ENCODE data around the gene PDZK1IP1. TPM values are rescaled to one million over a fixed set of nuclear protein-coding genes. Genes with fewer than 3 reads are reported as not detected.

Gene PDZK1IP1, protein sequence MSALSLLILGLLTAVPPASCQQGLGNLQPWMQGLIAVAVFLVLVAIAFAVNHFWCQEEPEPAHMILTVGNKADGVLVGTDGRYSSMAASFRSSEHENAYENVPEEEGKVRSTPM
- total RNA-seq: 1.3 TPM

DNA sequence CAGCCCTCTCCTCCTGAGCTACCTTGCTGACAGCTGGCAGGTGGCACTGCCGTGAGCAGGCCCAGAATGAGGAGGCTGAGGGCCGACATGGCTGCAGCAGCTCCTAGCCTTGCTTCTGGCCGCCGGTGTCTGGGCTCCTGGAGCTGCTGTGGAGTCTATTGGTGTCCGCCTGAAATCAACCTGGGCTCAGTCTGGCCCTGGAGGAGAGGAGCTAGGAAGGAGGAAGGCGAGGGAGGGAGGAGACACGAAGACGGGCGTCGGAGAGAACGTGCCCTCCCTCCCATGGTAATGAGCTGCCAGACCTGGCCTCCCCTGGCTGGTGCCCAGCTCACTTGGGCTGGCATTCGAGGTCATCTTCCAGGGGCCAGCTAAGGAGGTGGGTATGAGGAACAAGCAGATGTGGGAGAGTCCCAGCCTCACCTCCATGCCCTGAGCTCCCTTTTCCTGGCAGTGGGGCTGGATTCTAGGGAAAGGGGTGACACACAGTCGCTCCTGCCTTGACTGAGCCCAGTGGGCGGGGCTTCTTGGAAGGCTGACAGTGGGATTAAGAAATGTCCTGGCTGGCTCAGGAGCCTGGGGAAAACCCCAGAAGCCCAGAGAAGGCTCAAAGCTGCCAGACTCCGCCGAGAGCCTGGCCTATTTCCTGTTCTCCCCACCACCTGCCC lies at the start of gene PDZK1IP1:
Gene PDZK1IP1, minus strand, starts transcription at position 193 of the 665 bp plus-strand sequence. Its CDS starts 104 bp downstream, at position 89.
- peak; percentile 48 for ATAC-seq
- DNase-seq (ENCODE audit: low spot score): peak; percentile 58

DNA sequence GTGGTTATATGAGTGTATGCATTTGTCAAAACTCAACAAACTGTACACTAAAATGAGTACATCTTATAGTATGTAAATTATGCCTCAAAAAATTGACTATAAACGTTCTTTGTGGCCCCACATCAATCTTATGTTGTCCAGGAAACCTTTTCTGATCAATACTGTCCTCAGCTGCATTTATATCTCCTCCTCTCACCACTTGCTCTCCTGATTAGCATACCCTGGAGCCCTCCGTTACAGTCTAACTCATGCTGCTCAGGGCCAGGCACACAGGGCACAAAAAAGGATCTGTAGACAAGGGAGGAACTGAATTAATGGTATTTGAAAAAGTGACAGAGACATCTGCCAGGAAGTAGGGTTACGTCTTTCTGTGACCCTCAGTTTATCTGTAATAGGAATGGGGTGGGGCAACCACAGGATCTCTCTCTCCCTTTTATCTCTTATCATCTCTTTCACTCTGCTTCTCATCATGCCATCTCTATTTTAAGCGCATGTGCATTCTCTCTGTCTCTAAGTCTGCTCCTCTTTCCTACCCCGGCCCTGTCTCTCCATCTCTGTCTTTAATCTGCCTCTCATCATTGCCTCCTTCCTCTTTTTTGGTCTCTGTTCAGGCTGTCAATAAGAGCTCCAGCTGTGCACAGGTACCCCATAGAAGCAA lies 49.2 kb upstream of the PDZK1IP1 start:
- ATAC-seq (no peak), DNase-seq (ENCODE audit: low spot score) (no peak)

DNA sequence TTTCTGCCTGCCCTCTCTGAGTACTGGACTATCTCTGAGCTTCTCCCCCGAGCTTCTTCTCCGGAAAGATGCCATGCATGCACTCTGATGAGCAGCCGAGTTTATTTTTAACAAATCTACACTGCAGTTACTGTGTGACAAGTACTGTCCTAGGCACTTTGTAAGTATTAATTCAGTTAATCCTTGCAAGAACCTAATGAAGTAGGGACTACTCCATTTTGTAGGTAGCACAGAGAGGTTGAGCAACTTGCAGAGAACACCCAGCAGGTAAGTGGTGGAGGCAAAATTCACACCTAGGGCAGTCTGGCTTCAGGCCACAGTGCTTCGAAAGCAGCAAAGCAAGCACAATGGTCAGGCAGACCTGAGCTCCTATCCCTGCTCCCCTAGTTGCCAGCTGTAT lies 46.0 kb upstream of the PDZK1IP1 start:
- no peak for DNase-seq (ENCODE audit: low spot score)
- no peak for ATAC-seq

DNA sequence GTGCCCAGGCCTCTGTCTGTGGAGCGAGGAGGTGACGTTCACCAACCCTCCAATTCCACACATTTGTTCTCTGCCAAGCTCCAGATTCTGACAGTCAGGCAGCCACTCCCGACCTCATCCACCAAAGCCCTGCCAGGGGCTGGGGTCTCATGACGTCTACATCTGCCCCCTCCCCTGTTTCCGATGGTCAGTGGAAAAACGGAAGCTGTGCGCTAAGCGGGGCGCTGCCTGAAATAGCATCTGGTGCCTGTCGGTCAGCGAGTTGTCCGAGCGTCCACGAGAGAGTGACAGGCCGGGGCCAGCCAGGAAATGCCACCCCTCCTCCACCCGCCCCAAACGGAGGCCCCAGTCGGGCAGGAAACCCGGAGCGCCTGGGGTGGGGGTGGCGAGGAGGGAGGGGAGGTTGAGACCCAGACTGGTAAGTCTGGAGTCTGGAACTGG lies 45.4 kb upstream of the PDZK1IP1 start:
- peak; percentile 57 for ATAC-seq

DNA sequence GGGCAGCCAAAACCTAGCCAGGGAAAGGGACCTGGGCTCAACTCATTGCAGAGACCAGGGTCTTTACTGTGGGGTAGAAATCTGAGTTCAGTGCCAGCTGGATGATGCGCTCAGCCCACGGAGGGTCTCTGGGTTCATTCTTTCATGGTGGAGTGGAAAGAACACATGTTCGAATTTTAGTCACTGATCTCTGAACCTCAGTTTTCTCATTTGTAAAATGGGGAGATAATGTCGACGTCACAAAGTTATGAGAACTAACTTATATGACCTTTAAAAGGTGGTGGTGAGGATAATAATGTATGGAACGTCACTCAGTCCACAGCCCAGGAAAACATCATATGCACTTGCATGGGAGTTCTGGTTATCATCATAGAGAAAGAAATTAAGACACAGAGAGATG lies 43.4 kb upstream of the PDZK1IP1 start:
- no peak for DNase-seq (ENCODE audit: low spot score)
- no peak for ATAC-seq

More for the DNA sequence above, 45.4 kb upstream of the PDZK1IP1 start:
- no peak for DNase-seq (ENCODE audit: low spot score)

DNA sequence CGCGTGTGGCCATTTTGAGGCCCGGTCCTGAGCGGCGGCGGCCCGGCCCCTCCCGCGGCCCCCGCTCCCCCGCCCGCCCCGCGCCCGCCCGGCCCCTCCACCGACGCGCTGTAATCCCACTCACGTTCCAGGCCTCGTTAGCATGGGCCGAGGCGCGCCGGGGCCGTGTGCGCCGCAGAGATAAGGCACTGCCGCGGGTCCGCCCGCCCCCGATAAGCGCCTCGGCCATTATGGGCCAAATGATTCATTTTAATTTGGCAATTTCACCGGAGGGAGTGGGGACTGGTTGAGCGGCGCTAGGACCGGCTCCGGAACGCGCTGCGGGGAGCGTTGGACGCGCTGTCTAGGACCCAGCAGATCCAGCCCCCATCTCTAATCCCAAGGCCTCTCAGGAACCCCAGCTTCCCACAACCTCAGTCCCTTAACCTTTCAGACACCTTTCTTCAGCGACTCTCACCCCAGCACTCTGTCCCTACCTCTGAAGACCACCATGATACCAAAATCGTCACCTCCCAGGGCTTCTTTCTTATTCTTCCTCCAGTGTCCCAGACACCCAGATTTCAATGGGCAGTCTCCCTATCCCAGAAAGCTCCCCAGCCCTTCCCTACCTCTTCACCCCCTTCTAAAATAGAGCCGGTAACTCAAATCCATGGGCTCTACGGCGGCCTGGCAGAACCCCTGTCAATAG lies 42.5 kb upstream of the PDZK1IP1 start, which contains the start of gene TAL1:
Gene TAL1, minus strand, starts transcription at position 39 of the 688 bp plus-strand sequence. CDS start 6,337 bp downstream, outside the sequence.
- no peak for DNase-seq (ENCODE audit: low spot score)
- ATAC-seq: peak; percentile 44

DNA sequence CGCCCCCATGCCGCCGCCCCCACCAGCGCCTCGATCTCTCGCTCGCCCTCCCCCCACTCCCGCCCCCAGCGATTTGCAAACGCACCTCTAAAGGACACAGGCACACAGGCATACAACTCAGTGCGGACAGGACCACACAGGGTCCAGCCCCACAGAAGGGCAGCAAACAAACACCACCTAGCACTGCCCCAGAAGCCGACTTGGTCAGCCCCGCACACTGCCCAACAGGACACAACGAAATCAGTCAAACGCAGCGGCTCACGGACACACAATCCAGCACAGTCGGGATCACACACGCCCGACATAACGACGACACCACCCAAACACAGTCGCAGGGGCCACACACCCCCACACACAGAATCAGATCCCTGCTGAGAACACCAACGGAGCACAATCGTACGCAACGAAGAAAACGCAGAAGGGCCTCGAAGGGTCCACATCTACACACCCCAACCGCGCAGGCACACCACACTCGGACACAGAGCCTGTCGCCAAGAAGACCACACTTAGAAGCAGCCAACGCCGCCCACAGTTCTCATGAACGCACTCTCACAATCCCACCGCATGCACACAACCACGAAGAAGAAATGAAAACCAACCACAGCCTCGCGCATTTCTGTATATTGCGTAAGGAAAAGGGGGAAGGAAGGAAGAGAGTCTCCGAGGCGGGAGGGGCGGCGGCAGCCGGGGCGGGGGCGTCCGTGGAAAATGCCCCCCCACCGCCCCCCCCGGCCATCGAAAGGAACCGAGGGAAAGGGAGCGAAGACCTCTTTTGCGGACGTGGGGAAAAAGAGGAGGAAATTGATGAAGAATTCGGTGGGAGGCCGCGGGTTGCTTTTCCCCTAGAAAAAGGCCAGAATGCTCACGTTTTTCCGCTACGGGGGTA lies 41.7 kb upstream of the PDZK1IP1 start:
- peak; percentile 44 for ATAC-seq
- no peak for DNase-seq (ENCODE audit: low spot score)

DNA sequence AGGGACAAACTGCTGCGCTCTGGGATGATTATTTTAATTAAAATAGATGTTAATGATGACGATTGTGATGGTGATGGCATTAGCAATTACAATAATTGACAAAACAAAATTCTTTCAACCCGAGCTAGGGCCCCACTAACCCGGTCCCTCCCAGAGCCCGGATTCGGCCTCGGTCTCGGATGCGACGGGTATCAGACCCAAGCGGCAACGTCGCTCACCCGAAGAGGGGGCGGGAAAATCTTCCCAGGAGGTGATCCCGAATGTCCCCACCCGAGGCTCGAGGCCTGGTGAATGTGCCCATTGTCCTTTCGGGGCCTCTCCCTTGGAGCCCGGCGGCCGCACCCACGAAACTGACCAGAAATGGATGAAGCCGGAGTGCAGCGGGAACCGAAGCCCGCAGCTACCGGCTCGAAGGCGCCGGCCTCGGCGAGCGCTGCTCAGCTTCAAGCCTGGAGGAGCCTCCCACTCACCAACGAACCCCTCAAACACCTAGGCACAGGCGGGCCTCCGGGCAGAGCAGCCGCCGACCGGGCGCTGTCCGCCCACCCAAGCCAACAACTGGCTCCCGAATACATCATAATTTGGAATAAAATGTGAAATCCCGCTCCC lies 41.0 kb upstream of the PDZK1IP1 start:
- no peak for DNase-seq (ENCODE audit: low spot score)
- ATAC-seq: no peak

DNA sequence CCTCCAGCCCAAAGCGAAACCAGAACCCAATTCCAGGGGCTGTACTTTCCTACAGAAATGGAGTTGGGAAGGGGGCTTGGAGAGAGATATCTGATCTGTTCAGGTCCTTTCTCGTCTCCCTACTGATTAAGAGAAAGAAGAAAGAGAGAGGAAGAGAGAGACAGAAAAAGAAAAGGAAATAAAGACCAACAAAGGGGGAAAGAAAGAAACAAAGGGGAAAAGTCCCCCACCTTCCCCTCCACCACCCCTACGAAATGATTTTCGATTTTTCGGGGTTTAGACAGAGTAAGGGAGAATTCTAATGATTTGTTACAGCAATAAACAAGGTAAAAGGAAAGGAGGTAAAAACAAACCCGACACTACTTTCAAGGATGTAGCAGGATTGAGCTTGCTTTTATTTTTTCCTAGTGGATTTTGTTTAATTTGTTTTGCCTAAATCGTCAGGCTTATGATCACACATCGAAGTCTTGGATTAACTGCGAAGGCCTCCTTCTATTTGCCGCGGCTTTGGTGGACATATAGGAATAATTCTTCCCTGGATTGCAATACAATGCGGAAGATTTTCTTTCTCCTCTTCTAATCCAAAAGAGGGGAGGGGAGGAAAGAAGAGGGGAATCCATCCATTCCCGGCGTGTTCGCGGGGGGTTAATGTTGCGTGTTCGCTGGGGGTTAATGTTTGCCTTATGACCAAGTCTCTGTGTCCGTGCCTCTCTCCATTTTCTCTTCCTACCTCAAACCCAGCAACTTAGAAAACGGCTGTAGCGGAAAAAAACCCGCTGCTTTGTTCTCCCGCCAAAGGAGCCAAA lies 40.3 kb upstream of the PDZK1IP1 start:
- DNase-seq (ENCODE audit: low spot score) (no peak), ATAC-seq (no peak)

DNA sequence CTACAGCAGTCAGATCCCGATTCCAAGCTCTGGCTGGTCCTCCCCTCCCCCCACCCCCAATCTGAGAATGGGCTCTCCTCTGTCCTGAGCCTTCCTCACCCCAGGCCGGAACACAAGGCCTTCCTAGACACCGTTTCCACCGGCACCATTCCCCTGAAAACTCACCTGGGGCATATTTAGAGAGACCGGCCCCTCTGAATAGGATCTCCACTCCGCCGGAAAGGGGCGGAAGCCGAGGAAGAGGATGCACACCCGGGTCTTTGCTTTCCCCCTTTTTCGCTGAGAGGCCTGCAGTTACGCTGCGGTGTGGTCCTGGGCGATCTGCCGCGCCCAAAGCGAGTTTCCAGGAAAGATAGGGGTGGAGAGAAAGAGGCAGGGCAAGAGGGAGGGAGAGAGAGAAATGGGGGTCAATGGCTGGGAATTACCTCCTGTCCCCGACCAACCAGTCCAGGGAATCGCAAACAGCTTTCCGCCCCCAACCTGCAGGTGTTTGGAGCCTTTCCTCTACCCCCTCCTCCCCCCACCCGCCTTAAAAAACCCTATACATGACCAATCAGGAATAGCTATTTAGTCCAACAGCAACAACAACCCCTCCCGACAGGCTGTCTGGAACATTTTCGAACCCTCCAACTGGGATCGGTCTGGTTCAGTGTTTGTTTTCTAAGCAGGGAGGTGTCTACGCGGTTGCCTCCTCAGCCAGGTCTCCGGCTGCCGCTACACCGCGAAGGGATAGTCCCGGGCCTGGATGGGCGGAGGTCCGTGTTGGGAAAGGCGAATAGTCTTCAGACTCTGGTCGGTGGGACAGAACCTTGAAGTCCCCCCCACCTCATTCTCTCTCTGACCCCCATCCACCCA lies 39.4 kb upstream of the PDZK1IP1 start:
- ATAC-seq: no peak
- DNase-seq (ENCODE audit: low spot score): no peak

DNA sequence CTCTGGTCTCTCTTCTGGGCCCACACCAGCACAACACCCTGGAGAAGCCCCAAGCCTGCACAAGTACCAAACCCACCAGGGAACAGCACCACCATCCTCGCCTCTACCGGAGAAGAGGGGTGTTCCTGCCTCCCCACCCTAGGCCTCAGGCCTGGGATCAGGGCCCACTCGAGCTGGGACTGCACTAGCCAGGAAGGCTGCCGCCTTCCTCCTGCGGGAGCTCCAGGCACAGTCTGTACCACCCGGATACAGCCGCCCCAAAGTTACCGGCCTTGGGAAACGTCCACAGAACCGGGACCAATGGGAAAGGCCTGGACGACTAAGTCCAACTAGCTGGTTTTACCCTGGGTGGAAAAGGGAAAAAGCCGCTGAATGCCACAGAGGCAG lies 38.8 kb upstream of the PDZK1IP1 start:
- DNase-seq (ENCODE audit: low spot score) (no peak), ATAC-seq (peak; percentile 7)

DNA sequence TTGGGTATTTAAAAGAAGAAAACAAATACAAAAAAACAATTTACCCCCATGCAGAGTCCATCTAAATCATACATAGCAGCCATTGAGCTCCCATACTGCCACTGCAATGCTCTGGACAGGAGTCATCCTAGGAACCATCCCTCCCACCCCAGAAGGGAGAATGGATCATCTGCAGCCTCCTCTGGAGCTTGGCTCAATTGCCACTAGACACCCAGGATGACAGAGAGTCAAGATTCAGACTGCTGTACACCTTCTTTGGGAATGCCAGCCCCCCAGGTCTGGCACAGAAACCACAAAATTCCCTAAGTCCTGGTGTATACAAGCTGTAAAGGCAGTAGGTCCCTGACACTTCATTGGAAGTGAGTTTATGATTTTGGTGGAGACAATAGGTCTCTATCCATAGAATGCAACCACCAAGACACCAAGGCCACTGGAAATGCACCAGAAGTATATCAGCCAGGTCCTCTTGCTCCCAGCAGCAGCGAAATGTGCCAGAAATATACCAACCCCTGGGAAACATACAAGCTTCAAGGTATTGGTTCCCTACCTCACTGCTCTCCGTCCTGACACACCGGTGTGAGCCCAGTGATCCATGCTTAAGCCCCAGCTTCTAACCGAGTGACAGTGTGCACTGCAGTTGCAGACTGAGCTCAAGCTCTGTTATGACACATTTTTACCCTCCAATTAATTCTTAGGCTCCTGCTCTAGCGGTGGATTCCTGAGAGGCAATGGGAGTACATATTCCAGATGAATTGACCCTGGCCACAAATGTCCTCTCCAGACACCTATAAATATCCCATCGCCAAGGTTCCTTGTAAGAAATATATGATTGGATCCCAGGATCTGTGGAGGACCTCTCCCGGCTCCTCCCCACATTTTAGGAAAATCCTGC lies 37.8 kb upstream of the PDZK1IP1 start:
- peak; percentile 6 for DNase-seq (ENCODE audit: low spot score)
- no peak for ATAC-seq

DNA sequence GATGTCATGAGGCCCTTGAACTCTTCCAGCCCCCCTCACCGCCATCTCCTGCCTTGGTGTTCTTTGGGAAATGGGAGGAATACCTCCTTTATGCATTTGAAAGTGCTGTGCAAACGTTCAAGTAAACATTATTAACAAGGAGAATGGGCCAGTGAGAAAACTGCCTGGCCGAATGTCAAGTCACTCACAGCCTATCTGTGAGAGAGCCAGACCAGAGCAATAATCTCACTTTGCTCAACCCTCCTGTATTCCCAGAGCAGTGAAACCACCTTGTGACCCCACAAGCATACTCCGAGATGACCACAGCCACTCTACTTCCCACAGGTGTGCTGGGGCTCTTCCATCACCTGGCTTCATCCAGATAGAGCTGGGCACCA lies 37.0 kb upstream of the PDZK1IP1 start:
- DNase-seq (ENCODE audit: low spot score) (no peak), ATAC-seq (no peak)

DNA sequence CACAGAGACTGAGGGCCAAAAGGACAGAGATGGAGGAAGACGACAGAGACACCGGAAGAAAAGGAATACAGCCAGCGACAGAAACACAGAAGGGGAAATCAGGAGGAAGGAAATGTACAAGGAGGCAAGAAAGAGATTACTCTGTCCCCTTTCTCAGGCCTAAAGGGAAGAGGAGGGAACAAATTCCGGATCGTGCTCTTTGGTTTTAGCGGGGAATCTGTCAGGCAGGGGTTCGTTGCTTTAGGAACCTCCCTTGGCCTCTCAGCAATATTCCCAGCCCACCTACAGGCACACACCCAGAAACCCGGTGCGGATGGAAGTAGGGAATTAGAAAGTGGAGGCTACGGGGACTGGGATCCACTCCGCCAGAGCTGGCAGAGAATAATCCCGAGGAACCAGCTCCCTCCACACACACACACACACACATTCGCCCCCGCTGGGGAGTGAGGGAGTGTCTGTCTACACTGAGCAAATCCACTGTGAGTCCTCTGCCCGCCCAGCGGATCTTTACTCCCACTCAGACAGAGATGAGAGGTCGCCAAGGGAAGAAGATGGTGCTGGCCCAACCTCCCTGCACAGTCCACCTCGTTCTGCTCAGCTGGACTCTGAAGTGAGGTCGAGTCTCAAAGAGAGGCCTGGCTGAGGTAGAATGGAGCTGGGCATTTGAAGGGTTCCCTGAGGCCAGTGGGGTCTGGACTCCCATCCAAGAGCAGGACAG lies 36.4 kb upstream of the PDZK1IP1 start:
- DNase-seq (ENCODE audit: low spot score) (peak; percentile 39), ATAC-seq (no peak)

DNA sequence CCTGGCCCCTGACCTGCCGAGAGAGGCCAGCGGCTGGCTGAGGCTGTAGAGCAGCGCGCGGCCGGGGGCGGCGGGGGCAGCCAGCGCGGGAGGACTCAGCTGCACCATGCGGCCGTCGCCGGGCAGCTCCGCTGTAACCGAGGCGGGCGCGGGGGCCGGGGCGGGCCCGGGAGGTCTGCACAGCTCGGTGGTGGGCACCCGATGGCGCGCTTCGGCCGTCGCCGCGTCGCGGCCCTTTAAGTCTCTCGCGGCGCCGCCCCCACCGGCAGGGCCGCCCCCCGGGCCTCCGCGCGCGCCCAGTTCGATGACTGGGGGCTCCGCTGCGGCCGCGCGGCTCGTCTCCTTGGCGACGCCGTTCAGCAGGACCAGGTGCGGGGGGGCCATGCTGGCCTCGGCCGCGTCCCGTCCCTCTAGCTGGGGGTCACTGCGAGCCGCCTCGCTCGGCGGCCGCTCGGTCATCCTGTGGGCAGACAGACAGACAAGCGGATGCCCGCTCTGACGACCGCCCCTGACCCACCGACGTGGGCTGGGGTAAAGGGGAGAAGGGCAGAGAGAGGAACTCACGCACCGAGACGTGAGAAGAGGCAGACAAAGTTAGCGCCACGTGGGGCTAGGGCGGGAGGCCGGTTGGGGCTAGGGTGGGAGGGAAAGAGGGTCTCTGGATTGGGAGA lies 35.7 kb upstream of the PDZK1IP1 start:
- peak; percentile 37 for DNase-seq (ENCODE audit: low spot score)
- ATAC-seq: peak; percentile 28

All from left lobe of liver (tissue), 2 donors.